Nucleus accumbens (tissue), 56 donors: Measurements from ENCODE around the gene GSTA3.
"Not testable (repeated sequence)": the region's sequence is repeated elsewhere in the genome, so short reads cannot be mapped to it uniquely, and the experiment has no call there.

Experiments used
- DNase-seq, 56 donors: peaks; one replicate each; lab custom pipeline; 2025; lab: John Stamatoyannopoulos, UW

The GSTA3 gene

DNA sequence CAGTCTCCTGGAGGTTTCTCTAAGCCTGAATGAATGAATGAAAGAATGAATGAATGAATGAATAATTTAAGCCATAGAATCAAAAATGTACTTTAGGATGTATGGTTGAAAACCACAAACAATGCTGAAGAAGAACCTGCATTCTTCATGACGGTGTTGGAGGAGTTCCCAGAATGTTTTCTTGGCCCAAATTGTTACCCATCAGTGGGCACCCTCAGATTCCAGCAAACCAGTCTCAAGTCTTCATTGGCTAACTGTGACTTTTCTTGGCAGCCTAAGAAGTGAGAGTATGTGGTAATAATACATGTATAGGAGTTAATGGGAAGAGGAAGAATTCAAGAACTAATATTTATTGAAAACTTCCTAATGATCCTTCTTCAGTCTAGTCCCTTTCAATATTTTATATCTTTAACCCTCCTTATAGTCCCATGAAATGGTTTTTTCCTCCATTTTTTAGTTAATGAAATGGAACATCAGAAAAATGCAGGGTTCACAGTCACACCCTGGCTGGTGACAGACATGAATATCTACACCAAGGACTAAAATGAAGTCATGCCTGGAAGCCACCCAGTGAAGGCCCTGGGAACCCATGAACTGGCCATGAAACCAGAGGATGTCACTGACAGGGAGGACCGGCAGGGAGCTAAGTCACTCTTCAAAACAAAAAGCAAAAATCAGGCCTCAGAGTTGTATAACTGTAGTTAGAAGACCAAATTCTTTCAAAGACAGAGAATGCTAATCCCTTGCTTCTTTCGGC, 39.0 kb downstream of the GSTA3 start:
- DNase-seq = not testable (repeated sequence)

DNA sequence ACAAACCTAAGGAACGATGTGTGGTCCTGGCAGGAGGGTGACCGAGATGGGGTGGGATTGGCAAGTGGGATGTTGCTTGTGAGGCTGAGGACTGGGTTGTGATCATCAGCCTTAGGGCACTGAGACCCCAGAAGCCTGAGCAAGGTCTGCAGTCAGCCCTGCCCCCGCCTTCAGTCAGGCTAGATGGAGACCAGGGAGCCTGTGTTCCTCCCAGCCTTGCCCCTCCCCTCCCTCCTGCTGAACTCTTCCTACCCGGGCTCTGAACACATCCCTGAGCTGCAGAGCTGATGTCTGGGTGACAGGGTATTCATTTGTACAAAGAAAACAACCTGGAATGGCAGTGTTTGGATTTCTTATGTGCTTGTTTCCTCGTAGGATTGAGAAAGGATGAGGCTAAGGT, 40.6 kb downstream of the GSTA3 start:
- not testable (repeated sequence) for DNase-seq

DNA sequence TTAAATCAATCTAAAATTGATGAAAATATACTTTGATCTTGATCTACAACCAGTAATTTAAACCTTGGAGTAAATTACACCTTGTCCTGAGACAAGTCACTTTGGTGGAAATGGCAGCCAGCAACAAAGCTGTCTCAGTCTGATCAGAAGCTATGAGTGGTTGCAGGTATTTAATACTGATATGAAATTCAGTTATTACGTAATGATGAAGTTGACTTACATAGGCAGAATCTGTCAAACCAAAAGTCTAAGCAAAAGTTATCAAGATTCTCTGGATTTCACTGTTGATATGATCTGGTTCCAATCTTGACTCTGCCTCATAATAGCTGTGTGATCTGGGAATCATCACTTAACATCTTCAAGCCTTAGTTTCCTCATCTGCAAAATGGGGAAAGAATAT, 41.3 kb downstream of the GSTA3 start:
- no peak for DNase-seq

DNA sequence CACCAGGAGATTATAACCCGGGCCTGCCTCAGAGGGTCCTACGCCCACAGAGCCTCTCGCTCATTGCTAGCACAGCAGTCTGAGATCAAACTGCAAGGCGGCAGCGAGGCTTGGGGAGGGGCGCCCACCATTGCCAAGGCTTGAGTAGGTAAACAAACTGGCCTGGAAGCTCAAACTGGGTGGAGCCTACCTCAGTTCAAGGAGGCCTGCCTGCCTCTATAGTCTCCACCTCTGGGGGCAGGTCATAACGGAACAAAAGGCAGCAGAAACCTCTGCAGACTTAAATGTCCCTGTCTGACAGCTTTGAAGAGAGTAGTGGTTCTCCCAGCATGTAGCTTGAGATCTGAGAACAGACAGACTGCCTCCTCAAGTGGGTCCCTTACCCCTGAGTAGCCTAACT, 48.3 kb downstream of the GSTA3 start:
- not testable (repeated sequence) for DNase-seq

DNA sequence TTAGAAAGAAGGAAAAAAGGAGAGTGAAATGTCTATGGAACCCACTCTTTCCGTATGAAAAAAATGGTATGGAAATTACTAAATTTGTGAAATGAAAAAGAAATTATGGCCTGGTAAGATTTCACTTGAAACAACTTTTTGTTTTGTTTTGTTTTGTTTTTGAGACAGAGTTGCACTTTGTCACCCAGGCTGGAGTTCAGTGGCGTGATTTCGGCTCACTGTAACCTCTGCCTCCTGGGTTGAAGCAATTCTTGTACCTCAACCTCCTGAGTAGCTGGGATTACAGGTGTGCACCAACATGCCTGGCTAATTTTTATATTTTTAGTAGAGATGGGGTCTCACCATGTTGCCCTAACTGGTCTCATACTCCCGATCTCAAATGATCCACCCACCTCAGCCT, 51.1 kb downstream of the GSTA3 start:
- no peak for DNase-seq

DNA sequence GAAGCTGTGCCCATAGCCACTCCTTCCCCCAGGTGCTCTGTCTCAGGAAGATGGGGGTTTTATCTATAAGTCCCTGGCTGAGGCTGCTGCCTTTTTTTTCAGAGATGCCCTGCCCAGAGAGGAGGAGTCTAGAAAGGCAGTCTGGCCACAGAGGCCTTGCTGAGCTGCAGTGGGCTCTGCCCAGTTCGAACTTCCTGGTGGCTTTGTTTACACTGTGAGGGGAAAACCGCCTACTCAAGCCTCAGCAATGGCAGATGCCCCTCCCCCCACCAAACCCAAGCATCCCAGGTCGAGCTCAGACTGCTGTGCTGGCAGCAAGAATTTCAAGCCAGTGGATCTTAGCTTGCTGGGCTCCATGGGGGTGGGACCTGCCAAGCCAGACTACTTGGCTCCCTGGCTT, 53.4 kb downstream of the GSTA3 start:
- not testable (repeated sequence) for DNase-seq

DNA sequence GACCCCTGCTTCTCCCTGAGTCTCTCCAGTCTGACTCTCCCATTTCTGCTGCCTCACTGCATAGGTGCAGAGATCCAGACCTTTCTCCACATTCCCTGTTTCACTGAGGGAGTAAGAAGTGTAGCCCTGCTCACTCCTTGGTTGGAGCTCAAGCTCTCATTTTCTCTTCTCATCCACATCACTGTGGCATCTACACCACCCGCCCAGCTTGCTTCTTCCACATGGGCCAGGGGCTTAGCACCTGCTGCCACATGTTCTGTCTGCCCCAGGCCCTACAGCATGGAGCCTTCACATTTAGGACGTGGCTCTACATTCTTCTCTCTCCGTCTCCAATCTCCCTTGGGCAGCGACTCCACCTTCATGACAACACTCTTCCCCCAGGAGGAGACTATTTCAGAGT, 60.4 kb downstream of the GSTA3 start:
- no peak for DNase-seq
